ENCODE measurements around the gene PPT1. TPM values are rescaled to one million over a fixed set of nuclear protein-coding genes. Genes with fewer than 3 reads are reported as not detected.
A peak's percentile ranks its signal among the peaks of the same experiment; 100 is the strongest.

The PPT1 gene
- 10 to 100 TPM; 17.5 to 28.6 TPM for total RNA-seq
- long read RNA-seq, full-length matches to known transcripts, result 47 of 50 reads
- long read RNA-seq, partial matches to known transcripts, result 1 of 50 reads
- long read RNA-seq, other reads (novel, unspliced or antisense), result 2 of 50 reads

DNA sequence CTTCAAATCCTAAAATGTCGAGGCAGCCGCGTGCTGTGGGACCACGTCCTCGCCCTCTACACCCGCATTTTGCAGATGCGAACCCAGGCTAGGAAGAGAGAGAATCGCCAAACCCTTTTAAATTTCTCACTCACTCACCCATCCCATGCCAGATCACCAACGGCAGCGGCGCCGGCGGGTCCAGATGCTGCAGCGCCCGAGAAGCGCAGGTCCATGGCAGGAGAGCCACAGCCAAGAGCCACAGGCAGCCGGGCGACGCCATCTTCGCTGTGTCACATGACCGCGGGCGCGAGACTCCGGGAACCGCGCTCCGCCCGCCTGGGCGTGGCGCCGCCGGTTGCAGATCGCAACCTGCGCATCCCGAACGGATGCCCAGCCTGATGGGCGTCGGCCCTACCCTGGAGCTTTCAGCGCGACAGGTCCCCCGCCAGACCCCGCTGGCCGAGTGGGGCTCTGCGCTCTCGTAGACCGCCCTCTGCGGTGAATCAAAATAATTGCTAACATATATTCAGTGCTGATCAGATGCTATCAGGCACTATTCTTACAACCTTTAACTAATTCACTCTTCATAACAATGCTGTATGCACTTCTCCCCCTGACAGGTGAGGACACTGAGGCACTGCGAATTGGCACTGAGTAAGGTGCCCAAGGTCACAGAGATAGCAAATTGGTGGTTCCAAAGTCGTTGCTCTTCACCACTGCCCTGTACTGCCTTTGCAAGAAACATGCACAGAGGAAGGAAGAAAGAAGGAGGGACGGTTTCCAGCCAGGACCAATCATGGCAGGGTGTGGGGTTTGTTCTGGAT is at the start of gene PPT1:
TSS of gene PPT1 (minus strand) at position 276 of the 806 bp plus-strand sequence. CDS start at position 262, 14 bp downstream.
- intact Hi-C loops (cut with DNase I, micrococcal nuclease), result no loop called here
- ATAC-seq, result peak; percentile 99
- peak; percentile 73 to 85 for DNase-seq

DNA sequence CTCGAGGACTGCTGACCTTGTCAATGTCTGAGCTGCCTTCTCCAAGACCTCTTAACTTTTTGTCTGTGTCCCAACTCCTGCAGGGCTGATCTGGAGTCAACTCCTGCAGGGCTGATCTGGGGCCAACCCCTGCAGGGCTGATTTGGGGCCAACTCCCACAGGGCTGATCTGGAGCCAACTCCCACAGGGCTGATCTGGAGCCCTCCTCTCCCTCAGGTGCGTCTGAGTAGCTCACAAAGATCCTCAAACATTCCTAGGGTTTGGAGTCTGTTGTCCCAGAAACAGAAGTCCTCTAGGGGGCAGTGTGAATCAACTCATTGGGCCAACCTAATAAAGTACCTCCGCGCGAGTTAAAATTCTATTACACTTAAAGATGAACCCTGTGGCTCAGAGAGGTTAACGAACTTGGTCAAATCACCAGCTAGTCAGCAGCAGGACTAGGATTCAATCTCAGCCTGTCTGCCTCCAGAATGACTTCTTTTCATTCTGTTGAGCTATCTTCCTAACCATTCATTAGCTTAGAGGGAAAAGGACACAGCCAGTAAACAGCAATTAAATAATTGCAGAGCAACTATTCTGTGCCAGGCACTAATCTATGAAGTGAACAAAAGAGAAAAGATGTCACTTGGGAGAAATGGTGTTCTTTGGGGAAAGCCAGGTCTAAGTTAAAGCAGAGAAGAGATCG is 47.0 kb upstream of the PPT1 start:
- DNase-seq (peak in 1 of 2 donors; percentile 36), ATAC-seq (peak; percentile 82)
- intact Hi-C loops (cut with DNase I, micrococcal nuclease), result loop anchor here in 1 of 2 donors (10.0 kb wide), 2 partner anchors 101 to 261 kb away; partner anchors contain the start of gene TMCO2

DNA sequence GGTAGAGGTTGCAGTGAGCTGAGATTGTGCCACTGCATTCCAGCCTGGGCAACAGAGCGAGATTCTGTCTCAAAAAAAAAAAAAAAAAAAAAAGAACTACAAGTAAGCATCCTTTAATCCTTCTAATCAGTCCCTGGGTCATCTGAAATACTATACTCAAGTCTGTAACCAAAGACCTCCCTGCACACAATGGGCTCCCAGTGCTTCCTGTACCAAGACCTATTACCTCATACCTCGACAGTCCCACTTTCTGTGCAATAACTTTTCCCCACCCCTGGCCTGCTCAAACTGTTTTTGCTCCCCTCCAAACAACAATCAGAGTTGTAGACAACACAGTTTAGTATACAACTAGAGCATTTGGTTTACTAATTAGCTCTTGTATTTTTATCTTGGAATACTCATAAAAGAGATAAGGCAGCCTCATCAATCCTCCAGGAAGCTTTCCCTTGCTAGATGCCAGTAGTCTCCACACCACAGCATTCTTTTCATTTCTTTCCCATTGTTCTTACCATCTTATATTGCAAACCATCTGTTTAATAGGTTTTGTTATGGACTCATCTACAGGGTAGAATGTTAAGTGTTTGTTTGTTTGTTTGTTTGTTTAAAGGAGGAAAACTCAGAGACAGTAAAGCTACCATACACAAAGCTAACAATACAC is 45.0 kb upstream of the PPT1 start:
- intact Hi-C loops (cut with DNase I, micrococcal nuclease), result loop anchor here in 1 of 2 donors (10.0 kb wide), 2 partner anchors 103 to 263 kb away; partner anchors contain the start of gene TMCO2
- DNase-seq (no peak), ATAC-seq (no peak)

DNA sequence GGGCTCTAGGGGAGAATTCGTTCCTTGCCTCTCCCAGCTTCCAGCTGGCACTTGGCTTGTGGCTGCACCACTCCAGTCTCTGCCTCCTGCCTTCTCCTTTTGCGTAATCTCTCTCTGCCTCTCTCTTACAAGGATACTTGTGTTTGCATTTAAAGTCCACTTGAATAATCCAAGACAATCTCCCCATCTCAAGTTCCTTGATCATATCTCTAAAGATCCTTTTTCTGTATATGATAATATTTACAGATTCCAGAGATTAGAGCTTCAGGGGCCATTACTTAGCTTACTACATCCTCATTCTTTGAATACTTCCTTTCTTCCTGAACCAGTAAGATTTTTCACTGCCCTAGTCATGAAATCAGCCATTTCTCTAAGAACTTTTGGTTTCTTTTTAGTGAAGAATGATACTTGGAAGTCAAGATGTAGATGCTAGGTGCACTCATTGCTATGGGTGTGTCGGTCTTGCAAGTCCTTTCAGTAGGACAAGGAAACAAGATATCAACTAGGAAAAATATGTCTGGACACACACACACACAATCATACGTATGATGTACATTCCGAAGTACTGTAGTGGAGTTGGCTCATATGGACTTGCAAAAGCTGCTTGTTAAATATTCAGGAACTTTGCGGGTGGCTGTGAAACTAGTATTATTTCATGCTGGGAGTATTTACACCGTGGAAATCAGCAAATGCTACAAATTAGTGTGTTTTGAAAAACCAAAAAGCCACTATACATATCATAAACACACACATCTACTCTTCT is 43.3 kb upstream of the PPT1 start:
- DNase-seq (no peak), ATAC-seq (no peak)
- intact Hi-C loops (cut with DNase I, micrococcal nuclease), result loop anchor here in 1 of 2 donors (10.0 kb wide), 2 partner anchors 104 to 264 kb away; partner anchors contain the start of gene TMCO2

DNA sequence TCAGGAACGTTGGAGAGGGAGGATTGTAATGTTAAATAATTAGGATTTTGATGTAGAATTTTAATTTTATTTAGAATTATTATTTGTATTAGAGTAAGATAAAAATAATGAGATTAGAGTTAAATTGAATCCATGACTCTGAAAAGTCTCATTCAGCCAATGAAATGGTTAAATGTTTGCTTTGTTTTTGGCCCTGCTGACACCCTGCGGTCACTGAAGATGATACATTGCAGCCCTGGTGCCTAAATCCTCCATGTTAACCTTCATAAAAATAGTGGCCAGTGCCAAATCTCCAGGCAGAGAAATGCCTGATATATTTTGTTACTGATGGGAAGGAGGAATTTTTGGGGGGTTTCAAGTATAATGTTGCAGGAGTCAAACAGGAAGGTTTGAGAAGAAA is 36.8 kb upstream of the PPT1 start:
- ATAC-seq (no peak), DNase-seq (no peak)
- intact Hi-C loops (cut with DNase I, micrococcal nuclease), result no loop called here

DNA sequence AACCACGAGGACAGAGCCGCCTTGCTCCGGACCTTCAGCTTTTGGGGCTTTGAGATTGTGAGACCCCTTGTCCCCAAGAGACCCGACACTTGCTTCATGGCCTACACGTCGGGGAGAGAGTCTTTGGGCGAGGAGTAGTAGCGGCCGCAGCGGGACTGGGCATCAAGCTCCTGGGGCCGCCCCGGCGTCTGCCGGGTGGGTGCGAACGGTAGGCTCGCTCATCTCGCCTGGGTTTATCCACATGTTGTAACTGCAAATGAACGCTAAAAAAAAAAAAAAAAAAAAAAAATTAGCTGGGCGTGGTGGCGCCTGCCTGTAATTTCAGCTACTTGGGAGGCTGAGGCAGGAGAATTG is 36.2 kb upstream of the PPT1 start:
- DNase-seq, result no peak
- no peak for ATAC-seq
- intact Hi-C loops (cut with DNase I, micrococcal nuclease), result no loop called here

DNA sequence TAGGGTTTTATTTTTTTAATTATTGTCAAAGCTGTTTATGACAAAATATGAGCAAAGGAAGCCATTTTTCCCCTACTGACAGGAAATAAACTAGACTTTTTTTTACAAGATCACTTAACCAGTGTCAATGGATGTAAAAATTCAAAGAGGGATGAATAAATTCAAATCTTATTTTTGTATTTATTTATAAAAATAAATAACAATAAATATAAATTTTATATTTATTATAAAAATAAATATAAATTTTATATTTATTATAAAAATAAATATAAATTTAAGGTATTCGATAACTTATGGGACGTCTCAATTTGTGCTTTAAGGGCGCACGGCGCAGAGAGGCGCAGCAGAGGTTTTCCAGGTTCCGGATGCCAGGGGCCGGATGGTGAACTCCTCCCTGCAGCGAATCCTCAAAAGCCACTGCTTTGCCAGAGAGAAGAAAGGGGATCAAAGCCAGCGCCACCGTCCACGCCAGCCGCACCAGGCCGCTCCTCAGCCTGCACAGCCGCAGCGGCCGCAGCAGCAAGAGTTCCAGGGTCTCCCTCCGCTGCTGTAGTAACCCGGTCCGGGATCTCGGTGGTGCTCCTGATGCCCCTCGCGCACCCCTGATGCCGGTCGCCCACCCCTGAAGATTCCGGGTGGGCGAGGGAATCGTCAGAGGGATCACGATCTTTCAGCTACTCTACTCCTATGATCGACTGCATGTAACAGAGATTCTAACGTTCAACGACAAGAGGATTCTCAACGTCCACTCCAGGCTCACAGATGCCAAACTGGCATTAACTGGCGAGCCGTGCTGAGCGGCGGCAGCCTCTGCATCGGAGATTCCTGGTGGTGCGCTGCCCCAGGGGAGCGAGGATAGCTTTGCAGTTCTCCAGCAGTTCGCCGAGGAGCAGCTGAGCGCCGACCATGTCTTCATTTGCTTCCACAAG is 35.6 kb upstream of the PPT1 start:
- DNase-seq (no peak), ATAC-seq (no peak)
- intact Hi-C loops (cut with DNase I, micrococcal nuclease), result no loop called here

DNA sequence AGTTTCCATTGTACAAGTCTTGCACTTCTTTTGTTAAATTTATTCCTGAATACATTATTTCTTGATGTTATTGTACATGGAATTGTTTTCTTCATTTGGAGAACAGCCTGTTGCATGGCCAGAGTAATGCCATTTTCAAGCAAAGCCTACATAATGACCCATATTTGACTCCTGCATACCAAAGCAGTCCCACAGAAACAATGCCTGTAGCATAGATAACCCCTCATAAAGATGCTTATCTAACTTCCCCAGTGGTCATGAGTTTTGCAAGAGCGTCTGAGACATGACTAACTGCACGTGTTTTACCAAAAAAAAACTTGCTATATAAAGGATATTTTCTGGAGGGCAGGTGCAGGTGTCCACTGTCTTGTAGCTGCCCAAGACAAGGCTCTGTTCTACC is 33.8 kb upstream of the PPT1 start:
- intact Hi-C loops (cut with DNase I, micrococcal nuclease), result no loop called here
- ATAC-seq, result no peak
- no peak for DNase-seq

DNA sequence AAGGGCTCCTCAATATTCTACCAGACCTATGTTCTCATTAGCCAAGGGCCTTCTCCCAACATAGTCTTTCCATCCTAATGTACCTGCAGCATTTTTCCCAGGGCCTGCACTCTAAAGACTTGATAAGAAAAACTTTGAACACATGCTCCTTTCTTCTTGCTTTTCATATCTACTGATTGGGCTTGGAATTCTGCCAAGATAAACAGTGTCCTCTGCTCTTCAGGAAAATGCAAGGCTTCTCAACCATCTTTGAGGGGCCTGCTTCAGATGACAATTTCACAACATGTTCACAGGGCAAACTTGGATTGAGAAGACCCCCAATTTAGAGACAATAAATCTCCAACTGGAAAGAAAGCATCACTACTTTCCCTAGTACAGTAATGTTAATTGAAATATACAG is 25.8 kb upstream of the PPT1 start:
- no peak for ATAC-seq
- no peak for DNase-seq
- intact Hi-C loops (cut with DNase I, micrococcal nuclease), result no loop called here

DNA sequence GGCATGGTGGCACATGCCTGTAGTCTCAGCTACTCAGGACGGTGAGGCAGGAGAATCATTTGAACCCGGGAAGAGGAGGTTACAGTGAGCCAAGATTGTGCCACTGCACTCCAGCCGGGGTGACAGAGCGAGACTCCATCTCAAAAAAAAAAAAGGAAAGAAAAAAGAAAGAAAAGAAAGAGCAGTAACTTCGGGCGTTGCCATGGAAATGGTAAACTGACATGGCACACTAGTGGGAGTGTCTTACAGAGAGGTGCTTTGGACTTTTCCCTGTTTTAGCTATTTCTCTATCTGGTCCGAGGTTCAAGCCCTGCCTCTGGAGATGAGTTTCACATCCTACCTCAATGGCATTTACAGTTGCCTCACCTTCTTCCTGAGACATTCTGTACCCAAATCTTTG is 23.1 kb upstream of the PPT1 start:
- intact Hi-C loops (cut with DNase I, micrococcal nuclease), result no loop called here
- no peak for ATAC-seq
- no peak for DNase-seq

DNA sequence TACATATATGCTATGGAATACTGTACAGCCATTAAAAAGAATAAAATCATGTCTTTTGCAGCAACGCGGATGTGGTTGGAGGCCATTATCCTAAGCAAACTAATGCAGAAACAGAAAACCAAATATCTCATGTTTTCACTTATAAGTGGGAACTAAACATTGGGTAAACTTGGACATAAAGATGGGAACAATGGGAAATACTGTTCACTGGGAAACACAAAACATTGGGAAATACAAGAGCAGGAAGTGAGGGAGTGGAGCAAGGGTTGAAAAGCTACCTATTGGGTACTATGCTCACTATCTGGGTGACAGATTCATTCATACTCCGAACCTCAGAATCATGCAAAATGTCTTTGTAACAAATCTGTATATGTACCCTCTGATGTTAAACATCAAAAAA is 17.3 kb upstream of the PPT1 start:
- DNase-seq (no peak), ATAC-seq (no peak)
- intact Hi-C loops (cut with DNase I, micrococcal nuclease), result no loop called here

DNA sequence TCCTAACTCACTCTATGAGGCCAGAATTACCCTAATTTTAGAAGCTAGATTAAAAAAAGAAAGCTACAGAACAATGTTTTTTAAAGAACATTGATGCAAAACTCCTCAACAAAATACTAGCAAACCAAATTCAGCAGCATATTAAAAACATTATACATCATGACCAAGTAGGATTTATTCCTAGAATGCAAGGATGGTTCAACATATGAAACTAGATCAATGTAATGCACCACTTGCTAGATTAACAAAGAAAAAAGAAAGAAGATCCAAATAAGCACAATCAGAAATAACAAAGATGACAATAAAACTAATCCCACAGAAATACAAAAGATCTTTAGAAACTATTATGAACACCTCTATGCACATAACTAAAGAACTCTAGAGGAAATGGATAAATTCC is 13.3 kb upstream of the PPT1 start:
- no peak for DNase-seq
- intact Hi-C loops (cut with DNase I, micrococcal nuclease), result no loop called here
- no peak for ATAC-seq

DNA sequence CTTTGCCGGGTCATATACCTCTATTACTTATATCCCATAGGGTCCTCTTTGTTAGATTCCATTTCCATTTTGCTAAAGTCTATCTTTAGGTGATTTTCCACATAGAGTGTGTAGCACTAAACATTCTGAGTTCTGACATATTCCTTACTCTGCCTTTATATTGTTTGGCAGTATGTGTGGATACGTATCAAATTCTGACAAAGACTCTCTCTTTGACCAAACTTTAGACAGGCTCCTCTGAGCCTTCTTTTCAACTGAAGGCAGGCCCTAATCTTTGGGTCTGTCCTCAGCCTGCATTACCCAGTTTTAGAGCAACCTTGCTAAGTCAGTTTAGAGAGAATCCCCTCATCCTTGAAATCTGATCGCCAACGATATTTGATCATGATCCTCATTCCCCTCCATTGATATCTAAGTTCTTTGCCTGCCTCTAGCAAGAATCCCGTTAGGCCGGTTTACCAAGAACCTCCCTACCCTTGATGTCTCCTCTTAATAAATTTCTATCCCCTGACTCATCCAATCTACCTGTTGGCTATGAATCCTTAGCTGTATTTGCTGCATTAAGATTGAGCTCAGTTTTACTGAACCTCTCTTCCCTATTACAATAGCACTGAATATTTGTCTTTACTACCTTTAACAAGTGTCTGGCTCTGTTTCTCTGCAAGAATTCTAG is 10.4 kb upstream of the PPT1 start:
- ATAC-seq (no peak), DNase-seq (no peak)
- intact Hi-C loops (cut with DNase I, micrococcal nuclease), result no loop called here

DNA sequence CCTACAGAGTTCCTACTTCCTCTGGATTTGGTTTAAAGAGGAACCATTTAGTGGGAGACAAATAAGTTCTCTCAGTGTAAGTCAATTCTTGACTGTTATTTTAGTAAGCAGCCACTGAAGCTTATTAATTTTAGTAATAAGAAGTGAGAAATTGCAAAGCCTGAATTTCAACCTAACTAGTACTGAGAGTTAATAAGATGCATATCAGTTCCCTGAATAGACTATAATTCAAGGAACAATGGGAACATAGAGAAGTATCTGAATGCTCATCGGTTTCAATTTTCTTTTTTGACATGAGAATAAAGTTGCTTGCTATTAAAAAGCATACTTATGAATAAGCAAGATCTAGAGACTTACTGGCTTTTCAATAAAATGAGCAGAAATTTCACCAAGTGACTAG is 8.0 kb upstream of the PPT1 start:
- ATAC-seq, result no peak
- intact Hi-C loops (cut with DNase I, micrococcal nuclease), result no loop called here
- no peak for DNase-seq

DNA sequence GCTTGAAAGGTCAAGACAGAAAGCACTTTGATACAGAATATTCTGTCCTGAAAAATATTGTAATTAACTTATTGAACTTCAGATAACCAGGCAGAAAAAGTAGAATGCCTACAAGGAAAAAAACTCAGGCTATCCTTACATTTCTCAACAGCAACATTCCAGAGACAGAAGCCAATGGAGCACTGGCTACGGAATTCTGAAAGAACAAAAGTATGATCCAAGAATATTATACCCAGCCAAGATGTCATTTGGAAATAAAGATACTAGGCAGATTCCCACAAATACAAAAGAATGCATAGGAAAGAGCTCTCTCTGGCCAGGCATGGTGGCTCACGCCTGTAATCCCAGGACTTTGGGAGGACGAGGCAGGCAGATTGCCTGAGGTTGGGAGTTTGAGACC is 5.8 kb upstream of the PPT1 start:
- intact Hi-C loops (cut with DNase I, micrococcal nuclease), result no loop called here
- no peak for ATAC-seq
- DNase-seq, result no peak

DNA sequence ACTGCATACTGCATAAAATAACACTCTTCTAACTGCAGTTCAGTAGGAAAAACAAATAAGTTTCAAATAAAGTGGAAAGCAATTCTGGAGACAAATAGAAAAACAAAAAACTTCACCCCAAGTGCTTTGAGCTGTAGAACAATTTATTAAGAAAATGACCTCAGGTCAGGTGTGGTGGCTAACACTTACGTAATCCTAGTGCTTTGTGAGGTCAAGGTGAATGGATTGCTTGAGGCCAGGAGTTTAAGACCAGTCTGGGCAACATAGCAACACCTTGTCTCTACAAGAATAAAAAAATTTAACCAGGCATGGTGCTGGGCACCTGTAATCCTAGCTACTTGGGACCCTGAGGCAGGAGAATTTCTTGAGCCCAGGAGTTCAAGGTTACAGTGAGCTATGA is 5.0 kb upstream of the PPT1 start:
- intact Hi-C loops (cut with DNase I, micrococcal nuclease), result no loop called here
- no peak for ATAC-seq
- no peak for DNase-seq

DNA sequence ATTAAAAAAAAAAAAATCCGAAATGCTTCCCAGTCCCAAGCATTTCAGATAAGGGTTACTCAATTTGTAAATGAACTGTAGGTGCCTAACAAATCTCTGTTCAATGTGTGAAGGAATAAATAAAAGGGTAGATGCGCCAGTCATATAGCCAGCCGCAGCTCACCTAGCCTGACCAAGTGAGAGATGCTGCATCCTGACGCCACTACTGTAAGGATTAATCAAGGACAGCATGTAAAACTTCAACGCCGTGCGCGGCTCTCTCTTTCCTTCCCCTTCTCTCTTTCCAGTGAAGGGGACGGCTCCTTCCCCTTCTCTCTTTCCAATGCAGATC is 441 bp downstream of the PPT1 start:
- ATAC-seq (peak; percentile 55), DNase-seq (no peak)
- intact Hi-C loops (cut with DNase I, micrococcal nuclease), result no loop called here

DNA sequence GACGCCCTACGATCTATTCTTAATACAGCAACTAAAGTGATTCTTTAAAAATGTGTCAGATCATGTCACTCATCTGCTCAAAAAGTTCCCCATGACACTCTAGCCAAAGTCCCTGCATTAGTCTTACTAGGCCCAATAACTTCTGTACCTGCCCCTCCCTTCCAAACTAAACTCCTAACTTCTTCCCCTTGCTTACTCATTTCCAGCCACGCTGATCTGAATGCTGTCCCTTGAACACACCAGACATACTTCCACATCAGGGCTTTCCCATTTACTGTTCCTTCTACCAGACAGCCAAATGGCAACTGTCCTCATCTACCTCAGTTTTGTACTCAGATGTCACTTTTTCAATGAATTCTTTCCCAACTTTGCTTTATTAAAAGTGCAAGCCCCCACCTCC is 1.2 kb downstream of the PPT1 start:
- ATAC-seq (no peak), DNase-seq (no peak)
- intact Hi-C loops (cut with DNase I, micrococcal nuclease), result no loop called here
